Activated naive CD8-positive, alpha-beta T cell treated with anti-CD3 and anti-CD28 coated beads for 36 hours (primary cell): Measurements from ENCODE around the gene PRKAR1B. TPM values are rescaled to one million over a fixed set of nuclear protein-coding genes. Genes with fewer than 3 reads are reported as not detected.
"Not testable (repeated sequence)": the region's sequence is repeated elsewhere in the genome, so short reads cannot be mapped to it uniquely, and the experiment has no call there.

Experiments
- DNase-seq: peaks from one replicate; pipeline ENCODE4 v3.0.0; 2021
- H3K27ac Mint-ChIP-seq: one replicate; pipeline ENCODE4 v1.8.0; 2022; ENCODE audit warnings: mild to moderate bottlenecking, moderate library complexity, mixed read lengths
- H3K27me3 Mint-ChIP-seq: one replicate; pipeline ENCODE4 v1.8.0; 2022; ENCODE audit warnings: mild to moderate bottlenecking, mixed read lengths
- H3K36me3 Mint-ChIP-seq: one replicate; pipeline ENCODE4 v1.8.0; 2021; ENCODE audit warnings: mild to moderate bottlenecking, mixed read lengths
- H3K4me1 Mint-ChIP-seq: one replicate; pipeline ENCODE4 v1.8.0; 2021; ENCODE audit warnings: mixed read lengths
- H3K4me3 Mint-ChIP-seq: one replicate; pipeline ENCODE4 v1.8.0; 2022; ENCODE audit warnings: mild to moderate bottlenecking, moderate library complexity, mixed read lengths
- H3K9me3 Mint-ChIP-seq: one replicate; pipeline ENCODE4 v1.8.0; 2022; ENCODE audit warnings: mixed read lengths
- total RNA-seq, 2 experiments: library from RNA; stranded (reverse); gene quantifications; one replicate each; pipeline ENCODE4 v1.2.3, GENCODE V29; 2021

The PRKAR1B gene
- total RNA-seq, 2 experiments from 2014 or later = 38.1 to 40.2 TPM

- not testable (repeated sequence) for DNase-seq, H3K27ac Mint-ChIP-seq, H3K27me3 Mint-ChIP-seq, H3K9me3 Mint-ChIP-seq, H3K4me1 Mint-ChIP-seq, H3K36me3 Mint-ChIP-seq, H3K4me3 Mint-ChIP-seq
These were observed 74.9 kb downstream of the PRKAR1B start for GRCh38 chr7:652167-652566.

DNA sequence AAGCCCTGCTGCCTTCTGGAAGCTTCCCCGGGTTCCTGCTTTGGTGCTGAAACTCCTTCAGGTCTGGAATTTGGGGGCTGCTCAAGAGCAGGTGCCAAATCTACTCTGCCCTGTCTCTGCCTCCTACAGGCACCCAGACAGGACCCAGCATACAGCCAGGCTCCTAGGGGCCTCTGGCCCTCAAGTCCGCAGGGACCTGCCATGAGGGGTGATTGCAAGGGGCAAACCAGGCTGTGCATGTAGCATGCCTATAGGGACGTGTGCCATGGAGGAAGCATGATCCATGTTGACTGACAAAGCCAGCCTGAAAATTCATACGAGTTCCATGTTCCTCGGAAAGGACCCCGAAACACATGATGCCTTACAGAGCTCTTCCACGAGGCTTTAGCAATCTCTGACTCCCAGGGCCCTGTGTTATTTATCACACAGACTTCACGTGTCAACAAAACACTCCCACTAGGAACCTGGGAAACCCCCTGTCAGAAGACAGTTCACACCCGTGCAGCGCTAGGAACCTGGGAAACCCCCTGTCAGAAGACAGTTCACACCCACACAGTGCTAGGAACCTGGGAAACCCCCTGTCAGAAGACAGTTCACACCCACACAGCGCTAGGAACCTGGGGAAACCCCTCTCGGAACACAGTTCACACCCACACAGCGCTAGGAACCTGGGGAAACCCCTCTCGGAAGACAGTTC lies 75.9 kb downstream of the PRKAR1B start:
- DNase-seq = peak; percentile 30
- no peak overlapping the region for H3K4me3 Mint-ChIP-seq
- H3K9me3 Mint-ChIP-seq = no peaks in the 10 kb centered on the region
- no peak overlapping the region for H3K27ac Mint-ChIP-seq
- no peaks in the 10 kb centered on the region for H3K27me3 Mint-ChIP-seq
- H3K4me1 Mint-ChIP-seq = peaks cover 2% of the 10 kb centered on the region
- peaks cover 3% of the 10 kb centered on the region for H3K36me3 Mint-ChIP-seq

DNA sequence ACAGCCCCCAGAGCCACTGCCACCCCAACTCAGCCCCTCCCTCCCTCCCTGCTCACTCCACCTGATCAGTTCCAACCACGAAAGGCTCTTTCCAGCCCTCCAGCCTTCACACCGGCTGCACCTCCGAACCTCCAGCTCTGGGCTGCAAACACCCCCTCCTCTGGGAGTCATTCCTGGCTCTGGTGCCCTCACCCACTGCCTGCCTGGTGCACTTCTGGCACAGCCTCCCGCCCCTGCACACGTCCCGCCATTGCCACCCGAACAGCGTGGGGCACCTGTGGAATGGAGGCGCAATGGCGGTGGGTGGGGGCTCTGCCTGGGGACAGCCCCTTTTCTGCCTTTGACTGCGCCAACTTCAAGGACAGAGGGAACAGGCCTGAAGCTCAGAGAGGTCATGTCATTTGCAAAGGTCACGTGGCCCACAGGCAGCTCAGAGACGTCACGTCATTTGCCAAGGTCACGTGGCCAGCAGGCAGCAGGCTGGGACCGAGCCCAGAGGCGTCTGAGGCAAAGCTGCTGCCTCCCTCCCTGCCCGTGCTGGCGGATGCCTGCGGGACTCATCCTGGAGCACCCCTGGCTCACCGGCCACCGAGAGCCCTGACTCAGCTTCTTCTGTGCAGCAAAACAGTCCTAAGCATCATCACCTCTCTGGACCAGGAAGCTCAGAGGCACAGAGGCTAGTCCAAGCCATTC lies 76.6 kb downstream of the PRKAR1B start:
- Mint-ChIP-seq H3K27me3 (no peaks in the 10 kb centered on the region), H3K36me3 (peaks cover 3% of the 10 kb centered on the region), H3K9me3 (no peaks in the 10 kb centered on the region), H3K4me3 (no peak overlapping the region), H3K4me1 (peaks cover 2% of the 10 kb centered on the region), H3K27ac (no peak overlapping the region)
- no peak for DNase-seq

DNA sequence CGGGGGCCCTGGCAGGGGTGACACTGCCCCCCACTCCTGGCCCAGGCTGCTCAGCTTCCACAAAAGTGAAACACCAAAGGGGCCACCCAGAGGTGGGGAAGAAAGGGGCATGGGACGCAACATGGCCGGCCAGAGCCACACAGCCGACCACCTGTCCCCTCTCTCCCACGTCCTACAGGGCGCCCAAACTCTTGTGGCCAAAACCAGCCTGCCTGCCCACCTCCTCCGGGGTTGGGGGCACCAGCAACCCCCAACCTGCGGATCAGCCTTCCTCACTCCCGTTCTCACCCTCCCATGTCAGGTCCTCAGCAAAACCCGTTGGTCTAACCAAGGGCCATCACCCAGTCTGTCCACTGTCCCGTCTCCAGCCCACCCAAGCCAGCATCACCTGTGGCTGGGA lies 80.1 kb downstream of the PRKAR1B start:
- Mint-ChIP-seq H3K9me3 (no peaks in the 10 kb centered on the region), H3K27ac (no peak overlapping the region), H3K27me3 (no peaks in the 10 kb centered on the region), H3K4me1 (peaks cover 2% of the 10 kb centered on the region), H3K36me3 (peaks cover 18% of the 10 kb centered on the region), H3K4me3 (no peak overlapping the region)
- no peak for DNase-seq

- H3K4me1 Mint-ChIP-seq = peaks cover 2% of the 10 kb centered on the region
- peaks cover 20% of the 10 kb centered on the region for H3K36me3 Mint-ChIP-seq
- no peak overlapping the region for H3K4me3 Mint-ChIP-seq
- H3K27me3 Mint-ChIP-seq = no peaks in the 10 kb centered on the region
- no peak for DNase-seq
- no peaks in the 10 kb centered on the region for H3K9me3 Mint-ChIP-seq
- no peak overlapping the region for H3K27ac Mint-ChIP-seq
These were observed 80.6 kb downstream of the PRKAR1B start for GRCh38 chr7:646487-646886.

DNA sequence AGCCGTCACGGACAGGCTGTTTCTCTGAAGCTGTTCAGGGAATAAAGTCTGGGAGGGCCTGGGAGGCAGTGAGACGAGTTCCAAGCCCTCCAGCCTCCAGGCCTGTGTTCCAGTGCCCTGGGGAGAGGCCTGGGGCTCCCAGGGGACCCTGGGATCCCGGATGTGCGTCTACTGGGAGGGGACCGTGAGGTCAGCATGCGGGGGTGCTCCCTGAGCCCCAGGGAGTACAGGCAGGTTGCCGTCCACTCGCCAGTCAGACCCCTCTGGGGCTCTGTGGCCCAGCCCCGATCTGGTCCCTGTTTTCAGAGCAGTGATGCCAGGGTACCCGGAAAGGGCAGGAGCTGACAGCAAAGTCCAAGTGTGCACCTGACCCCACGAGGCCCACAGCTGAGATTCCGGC lies 81.5 kb downstream of the PRKAR1B start:
- H3K36me3 Mint-ChIP-seq = peaks cover 21% of the 10 kb centered on the region
- no peak for DNase-seq

DNA sequence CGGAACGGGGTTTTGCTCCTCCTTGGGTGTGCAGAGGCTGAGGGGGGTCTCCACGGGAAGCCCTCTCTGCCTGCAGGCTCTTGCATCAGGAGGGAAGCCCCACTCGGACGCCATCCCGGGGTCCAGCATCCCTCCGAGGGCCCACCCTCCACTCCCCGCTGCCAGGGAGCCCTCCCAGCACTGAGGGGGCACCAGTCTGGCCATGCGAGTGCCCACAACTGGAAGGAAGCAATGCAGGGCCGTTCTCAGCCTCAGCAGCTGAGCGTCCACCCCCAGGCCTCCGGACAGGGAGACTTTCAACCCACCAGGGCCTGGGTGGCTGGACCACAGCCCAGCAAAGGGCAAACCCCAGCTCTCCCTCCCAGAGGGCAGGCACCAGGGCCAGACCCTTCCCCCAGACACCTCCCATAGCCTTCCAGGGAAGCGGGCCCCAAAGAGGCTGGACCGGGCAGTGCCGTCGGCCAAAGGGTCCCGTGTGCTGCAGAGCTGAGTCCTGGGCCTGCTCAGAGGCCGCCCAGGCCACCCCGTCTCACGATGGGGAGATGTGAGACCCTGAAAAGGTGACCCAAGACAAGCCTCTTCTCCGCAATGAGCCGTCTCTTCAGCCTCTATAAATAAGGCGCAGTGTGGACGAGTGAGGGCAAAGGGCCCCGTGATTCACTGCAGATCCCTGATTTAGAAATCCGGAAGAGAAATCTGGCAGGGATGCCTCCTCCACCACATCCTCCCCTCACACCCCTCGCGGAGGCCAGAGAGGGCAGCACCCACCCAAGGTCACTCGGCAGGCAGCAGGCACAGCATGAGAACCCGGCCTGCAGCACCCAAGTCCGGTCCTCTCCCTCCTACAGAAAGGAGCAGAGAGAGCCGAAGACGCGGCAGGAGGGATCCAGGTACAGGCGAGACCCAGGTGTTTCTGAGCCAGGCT lies 82.4 kb downstream of the PRKAR1B start:
- DNase-seq = no peak
- H3K27ac Mint-ChIP-seq = no peak overlapping the region
- H3K9me3 Mint-ChIP-seq = peaks cover 2% of the 10 kb centered on the region
- no peaks in the 10 kb centered on the region for H3K27me3 Mint-ChIP-seq
- H3K4me1 Mint-ChIP-seq = peaks cover 6% of the 10 kb centered on the region
- no peak overlapping the region for H3K4me3 Mint-ChIP-seq
- H3K36me3 Mint-ChIP-seq = peaks cover 22% of the 10 kb centered on the region

More for the DNA sequence above, 81.5 kb downstream of the PRKAR1B start:
- peaks cover 1% of the 10 kb centered on the region for H3K9me3 Mint-ChIP-seq
- no peaks in the 10 kb centered on the region for H3K27me3 Mint-ChIP-seq
- no peak overlapping the region for H3K27ac Mint-ChIP-seq
- H3K4me1 Mint-ChIP-seq = peaks cover 2% of the 10 kb centered on the region
- H3K4me3 Mint-ChIP-seq = no peak overlapping the region

DNA sequence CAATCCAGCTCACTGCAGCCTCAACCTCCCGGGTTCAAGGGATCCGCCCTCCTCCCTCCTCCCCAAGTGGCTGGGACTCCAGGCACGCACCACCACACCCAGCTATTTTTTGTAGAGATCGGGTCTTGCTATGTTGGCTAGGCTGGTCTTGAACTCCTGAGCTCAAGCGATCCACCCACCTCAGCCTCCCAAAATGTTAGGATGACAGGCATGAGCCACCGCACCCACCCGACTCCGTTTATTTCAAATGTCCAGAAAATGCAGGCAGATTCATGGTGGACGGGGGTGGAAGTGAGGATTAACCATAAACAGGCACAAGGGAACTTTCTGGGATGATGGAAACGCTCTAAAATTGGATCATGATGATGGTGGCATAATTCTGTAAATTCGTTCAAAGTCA lies 85.1 kb downstream of the PRKAR1B start:
- DNase-seq = no peak
- H3K4me3 Mint-ChIP-seq = no peak overlapping the region
- peaks cover 2% of the 10 kb centered on the region for H3K9me3 Mint-ChIP-seq
- H3K27me3 Mint-ChIP-seq = no peaks in the 10 kb centered on the region
- H3K4me1 Mint-ChIP-seq = peaks cover 9% of the 10 kb centered on the region
- H3K36me3 Mint-ChIP-seq = peaks cover 26% of the 10 kb centered on the region
- no peak overlapping the region for H3K27ac Mint-ChIP-seq

- H3K27me3 Mint-ChIP-seq = no peaks in the 10 kb centered on the region
- peaks cover 29% of the 10 kb centered on the region for H3K36me3 Mint-ChIP-seq
These were observed 85.8 kb downstream of the PRKAR1B start for GRCh38 chr7:641269-641671.

GRCh38 chr7:638256-639011 lies 88.6 kb downstream of the PRKAR1B start:
- H3K9me3 Mint-ChIP-seq = peaks cover 2% of the 10 kb centered on the region
- no peak overlapping the region for H3K27ac Mint-ChIP-seq
- peaks cover 8% of the 10 kb centered on the region for H3K4me1 Mint-ChIP-seq
- no peaks in the 10 kb centered on the region for H3K27me3 Mint-ChIP-seq
- H3K36me3 Mint-ChIP-seq = peaks cover 23% of the 10 kb centered on the region
- no peak for DNase-seq
- H3K4me3 Mint-ChIP-seq = no peak overlapping the region

More at GRCh38 chr7:641269-641671, 85.8 kb downstream of the PRKAR1B start:
- H3K9me3 Mint-ChIP-seq = peaks cover 2% of the 10 kb centered on the region
- DNase-seq = no peak
- H3K4me3 Mint-ChIP-seq = no peak overlapping the region
- no peak overlapping the region for H3K27ac Mint-ChIP-seq
- H3K4me1 Mint-ChIP-seq = peaks cover 8% of the 10 kb centered on the region

DNA sequence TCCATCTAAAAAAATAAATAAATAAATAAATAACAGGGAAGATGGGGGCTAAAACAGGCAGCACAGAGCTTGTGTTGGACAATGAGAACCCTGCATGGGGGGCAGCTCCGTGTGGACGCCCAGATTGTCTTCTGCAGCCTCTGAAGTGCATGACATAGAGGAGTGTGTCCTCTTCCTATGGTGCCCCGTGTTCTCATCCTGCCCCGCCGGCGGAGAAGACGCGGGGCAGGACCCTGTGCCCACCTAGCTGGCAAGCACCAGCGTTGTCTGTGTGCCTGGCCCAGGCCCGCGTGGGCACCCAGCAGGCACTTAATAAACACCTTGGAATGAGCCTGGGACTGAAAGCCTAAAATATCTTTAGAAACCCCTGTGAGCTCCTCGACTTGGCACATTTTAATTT lies 89.3 kb downstream of the PRKAR1B start:
- H3K27me3 Mint-ChIP-seq = no peaks in the 10 kb centered on the region
- H3K9me3 Mint-ChIP-seq = peaks cover 2% of the 10 kb centered on the region
- H3K4me3 Mint-ChIP-seq = no peak overlapping the region
- H3K4me1 Mint-ChIP-seq = peaks cover 8% of the 10 kb centered on the region
- no peak for DNase-seq
- peaks cover 18% of the 10 kb centered on the region for H3K36me3 Mint-ChIP-seq
- no peak overlapping the region for H3K27ac Mint-ChIP-seq

- no peak overlapping the region for H3K4me3 Mint-ChIP-seq
- H3K27me3 Mint-ChIP-seq = no peaks in the 10 kb centered on the region
- DNase-seq = no peak
- H3K27ac Mint-ChIP-seq = no peak overlapping the region
- peaks cover 2% of the 10 kb centered on the region for H3K9me3 Mint-ChIP-seq
- H3K4me1 Mint-ChIP-seq = peaks cover 8% of the 10 kb centered on the region
- peaks cover 11% of the 10 kb centered on the region for H3K36me3 Mint-ChIP-seq
These were observed 90.7 kb downstream of the PRKAR1B start for GRCh38 chr7:636396-636795.

- H3K4me3 Mint-ChIP-seq, DNase-seq, H3K4me1 Mint-ChIP-seq, H3K27me3 Mint-ChIP-seq, H3K27ac Mint-ChIP-seq, H3K9me3 Mint-ChIP-seq: not testable (repeated sequence)
- peaks cover 11% of the 10 kb centered on the region for H3K36me3 Mint-ChIP-seq
These were observed 91.2 kb downstream of the PRKAR1B start for GRCh38 chr7:635687-636382.

DNA sequence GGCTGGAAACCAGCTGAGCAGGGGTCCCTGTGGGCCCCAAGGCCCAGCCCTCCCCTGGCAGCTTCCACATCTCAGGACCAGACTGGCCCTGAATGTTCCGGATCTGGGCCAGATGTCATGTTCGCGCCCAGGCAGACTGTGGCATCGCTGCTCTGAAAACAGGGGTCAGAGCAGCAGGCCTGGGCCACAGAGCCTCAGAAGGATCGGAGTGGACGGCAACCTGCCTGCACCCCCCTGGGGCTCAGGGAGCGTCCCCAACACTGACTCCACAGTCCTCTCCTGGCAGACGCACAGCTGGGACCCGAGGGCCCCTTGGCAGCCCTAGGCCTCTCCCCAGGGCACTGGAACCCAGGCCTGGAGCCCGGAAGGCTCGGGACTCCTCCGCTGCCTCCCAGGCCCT lies 91.9 kb downstream of the PRKAR1B start:
- peaks cover 6% of the 10 kb centered on the region for H3K4me1 Mint-ChIP-seq
- H3K9me3 Mint-ChIP-seq = no peaks in the 10 kb centered on the region
- DNase-seq = no peak
- no peaks in the 10 kb centered on the region for H3K27me3 Mint-ChIP-seq
- H3K36me3 Mint-ChIP-seq = peaks cover 9% of the 10 kb centered on the region
- H3K4me3 Mint-ChIP-seq = no peak overlapping the region
- H3K27ac Mint-ChIP-seq = no peak overlapping the region
